Tibial nerve (tissue), 4 donors: ENCODE measurements around the gene EFTUD2. TPM values are rescaled to one million over a fixed set of nuclear protein-coding genes. Genes with fewer than 3 reads are reported as not detected.

Source experiments
- DNase-seq, 2 donors: peaks; one replicate each; pipeline ENCODE4 v3.0.0-alpha.2; 2019; ENCODE audit warnings: low spot score in 2 of 2
- H3K27ac ChIP-seq, 4 donors: fragments of 200-600 bp; sonication (generic) in 3 of 4; one replicate each; pipeline ENCODE4 v1.5.1; 2017 to 2019; ENCODE audit warnings: mild to moderate bottlenecking in 1 of 4
- H3K27me3 ChIP-seq, 2 donors: fragments of 200-600 bp; sonication (generic) in 1 of 2; one replicate each; pipeline versions ENCODE4 v1.5.1 to v1.6.0; 2017 to 2019
- H3K36me3 ChIP-seq, 3 donors: fragments of 200-600 bp; sonication (generic); one replicate each; pipeline ENCODE4 v1.5.1; 2018 to 2019
- H3K4me1 ChIP-seq, 4 donors: fragments of 200-600 bp; sonication (generic) in 3 of 4; one replicate each; pipeline ENCODE4 v1.5.1; 2017 to 2019
- H3K4me3 ChIP-seq, 4 donors: fragments of 200-600 bp; sonication (generic) in 3 of 4; one replicate each; pipeline ENCODE4 v1.5.1; 2017 to 2019; ENCODE audit warnings: mild to moderate bottlenecking in 1 of 4, moderate library complexity in 1 of 4
- H3K9me3 ChIP-seq, 4 donors: fragments of 200-600 bp; sonication (generic) in 3 of 4; one replicate each; pipeline ENCODE4 v1.5.1; 2017 to 2019
- EP300 ChIP-seq, 2 donors: sonication (generic); formaldehyde crosslinking; IDR thresholded peaks; one replicate each; pipeline ENCODE4 v1.6.1; 2017; ENCODE audit warnings: antibody characterized with exemption in 2 of 2, mild to moderate bottlenecking in 1 of 2
- POLR2A ChIP-seq, 2 donors: fragments of 450-650 bp; IDR thresholded peaks; one replicate each; pipeline ENCODE4 v1.6.1; 2017; ENCODE audit warnings: antibody characterized with exemption in 2 of 2, mild to moderate bottlenecking in 2 of 2, moderate library complexity in 2 of 2
- WGBS, 2 donors: methylation state at CpG; one replicate each; pipeline ENCODE4 v1.1.5; 2018; 5-methylcytosine and 5-hydroxymethylcytosine counted together
- total RNA-seq, 4 donors: library from RNA; depleted of rRNA; stranded (reverse); fragments of >200 nt; gene quantifications; one replicate each; pipeline ENCODE4 v1.1.0, GENCODE V29; 2016
- TF ChIP-seq, protein P1 (sequence below), 5 experiments: fragments of 200-600 bp in 3 of 5; fragments of 450-650 bp in 2 of 5; sonication (generic) in 3 of 5; IDR thresholded peaks; one replicate each; pipeline ENCODE4 v1.5.1; 2016 to 2019; ENCODE audit warnings: antibody characterized with exemption in 5 of 5, mild to moderate bottlenecking in 3 of 5, moderate library complexity in 2 of 5

The EFTUD2 gene
- total RNA-seq, 4 donors from 2014 or later, result 48.9 to 137 (median 57.0) TPM

DNA sequence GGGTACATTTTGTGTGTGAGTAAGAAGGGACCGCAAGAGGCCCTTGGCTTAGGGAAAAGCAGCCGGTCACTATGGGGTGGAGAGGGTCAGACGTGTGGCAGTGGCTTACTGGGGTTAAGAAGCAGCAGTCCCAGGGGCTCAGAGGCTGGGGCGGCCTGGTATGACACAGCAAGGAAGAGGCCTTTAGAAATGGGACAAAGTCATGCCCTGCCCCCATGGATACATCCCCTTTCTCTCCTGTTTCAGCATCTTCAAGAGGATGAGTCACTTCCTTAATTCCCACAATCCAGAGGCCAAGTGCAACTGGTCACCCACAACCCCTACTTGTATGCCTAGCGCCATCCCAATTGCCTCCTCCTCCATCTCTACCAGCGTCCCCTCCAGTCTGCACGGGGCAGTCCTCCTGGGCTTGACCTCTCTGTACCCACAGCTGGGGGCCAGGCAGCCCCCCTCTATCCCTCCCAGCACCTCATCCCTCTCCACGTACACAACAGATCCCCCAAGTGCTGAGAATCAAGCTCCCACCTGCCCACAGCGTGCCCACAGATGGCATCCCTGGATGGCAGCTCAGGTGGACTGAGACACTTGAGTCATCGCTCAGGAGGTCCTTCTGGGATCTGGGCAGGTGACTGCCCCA, 6.9 kb upstream of the EFTUD2 start:
- no peak for DNase-seq
- Histone ChIP-seq H3K27ac (no peak overlapping the region), H3K9me3 (no peaks in the 10 kb centered on the region), H3K27me3 (peaks cover 0 to 5% of the 10 kb centered on the region in 2 donors), H3K36me3 (no peaks in the 10 kb centered on the region), H3K4me3 (no peak overlapping the region), H3K4me1 (peaks cover 0 to 3% (median 1%) of the 10 kb centered on the region in 4 donors)
- 60 to 65% methylated on average over 10 of the region's 10 CpGs for WGBS, 2 donors
- TF ChIP-seq POLR2A (IDR thresholded peaks at IDR 0.05) (no peak), EP300 (IDR thresholded peaks at IDR 0.05) (no peak)
- TF ChIP-seq, protein P1, sequence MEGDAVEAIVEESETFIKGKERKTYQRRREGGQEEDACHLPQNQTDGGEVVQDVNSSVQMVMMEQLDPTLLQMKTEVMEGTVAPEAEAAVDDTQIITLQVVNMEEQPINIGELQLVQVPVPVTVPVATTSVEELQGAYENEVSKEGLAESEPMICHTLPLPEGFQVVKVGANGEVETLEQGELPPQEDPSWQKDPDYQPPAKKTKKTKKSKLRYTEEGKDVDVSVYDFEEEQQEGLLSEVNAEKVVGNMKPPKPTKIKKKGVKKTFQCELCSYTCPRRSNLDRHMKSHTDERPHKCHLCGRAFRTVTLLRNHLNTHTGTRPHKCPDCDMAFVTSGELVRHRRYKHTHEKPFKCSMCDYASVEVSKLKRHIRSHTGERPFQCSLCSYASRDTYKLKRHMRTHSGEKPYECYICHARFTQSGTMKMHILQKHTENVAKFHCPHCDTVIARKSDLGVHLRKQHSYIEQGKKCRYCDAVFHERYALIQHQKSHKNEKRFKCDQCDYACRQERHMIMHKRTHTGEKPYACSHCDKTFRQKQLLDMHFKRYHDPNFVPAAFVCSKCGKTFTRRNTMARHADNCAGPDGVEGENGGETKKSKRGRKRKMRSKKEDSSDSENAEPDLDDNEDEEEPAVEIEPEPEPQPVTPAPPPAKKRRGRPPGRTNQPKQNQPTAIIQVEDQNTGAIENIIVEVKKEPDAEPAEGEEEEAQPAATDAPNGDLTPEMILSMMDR (IDR thresholded peaks at IDR 0.05), result no peak

- Histone ChIP-seq H3K9me3 (no peaks in the 10 kb centered on the region), H3K4me3 (no peak overlapping the region), H3K36me3 (no peaks in the 10 kb centered on the region), H3K27ac (no peak overlapping the region), H3K4me1 (peaks cover 0 to 8% (median 4%) of the 10 kb centered on the region in 4 donors), H3K27me3 (peaks cover 0 to under 1% of the 10 kb centered on the region in 2 donors)
- 76% methylated on average over 9 of the region's 9 CpGs for WGBS, 2 donors
- TF ChIP-seq, protein P1 (IDR thresholded peaks at IDR 0.05), result no peak
- TF ChIP-seq POLR2A (IDR thresholded peaks at IDR 0.05) (no peak), EP300 (IDR thresholded peaks at IDR 0.05) (no peak)
- DNase-seq, result no peak
Measured at GRCh38 chr17:44905006-44906000, 6.1 kb upstream of the EFTUD2 start.

DNA sequence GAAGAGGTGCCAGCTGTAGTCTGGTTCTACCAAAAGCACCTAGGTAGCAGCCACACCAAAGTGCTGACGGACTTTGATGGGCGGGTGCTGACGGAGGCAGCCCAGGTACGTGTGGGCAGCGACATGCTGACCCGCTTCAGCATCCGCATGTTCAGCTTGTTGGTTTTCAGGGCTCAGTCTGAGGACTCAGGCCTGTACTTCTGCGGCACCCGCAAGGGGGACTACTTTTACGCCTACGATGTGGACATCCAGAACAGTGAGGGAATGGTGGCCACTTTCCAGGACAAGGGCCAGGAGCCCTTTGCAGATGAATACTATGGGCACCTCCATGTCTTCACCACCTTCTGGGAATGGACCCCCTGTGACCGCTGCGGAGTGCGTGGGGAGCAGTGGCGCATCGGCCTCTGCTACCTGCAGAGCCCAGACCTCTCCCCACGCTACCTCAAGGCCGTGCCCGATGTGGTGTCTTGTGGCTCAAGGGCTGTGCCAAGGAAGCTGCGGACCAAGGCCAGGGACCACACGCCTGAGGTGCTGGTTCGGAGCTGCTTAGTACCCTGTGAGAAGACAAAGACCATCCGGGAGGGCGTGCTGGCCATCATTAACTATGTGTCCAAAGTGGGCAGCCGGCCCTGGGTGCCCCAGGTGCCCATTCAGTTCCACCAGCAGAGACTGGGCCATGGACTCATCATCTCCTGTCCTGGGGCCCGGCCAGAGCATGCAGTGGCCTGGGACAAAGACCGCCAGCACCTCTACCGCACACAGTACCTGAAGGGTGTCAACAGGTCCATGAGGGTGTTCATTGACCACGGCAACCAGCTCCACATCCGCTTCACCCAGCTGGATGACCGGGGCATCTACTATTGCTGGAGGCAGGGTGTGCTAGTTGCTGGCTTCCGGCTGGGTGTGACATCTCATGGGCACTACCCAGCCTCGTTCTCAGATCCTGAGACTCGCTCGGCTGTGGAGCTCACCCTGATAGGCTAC, 5.0 kb upstream of the EFTUD2 start:
- Histone ChIP-seq H3K27ac (no peak overlapping the region), H3K36me3 (no peaks in the 10 kb centered on the region), H3K27me3 (no peaks in the 10 kb centered on the region), H3K9me3 (no peaks in the 10 kb centered on the region), H3K4me1 (peaks cover 0 to 14% (median 11%) of the 10 kb centered on the region in 4 donors), H3K4me3 (no peak overlapping the region)
- TF ChIP-seq, protein P1 (IDR thresholded peaks at IDR 0.05), result no peak
- no peak for TF ChIP-seq POLR2A (IDR thresholded peaks at IDR 0.05)
- no peak for TF ChIP-seq EP300 (IDR thresholded peaks at IDR 0.05)
- WGBS, 2 donors, result 88 to 92% methylated on average over 29 to 32 of the region's 35 CpGs
- no peak for DNase-seq

DNA sequence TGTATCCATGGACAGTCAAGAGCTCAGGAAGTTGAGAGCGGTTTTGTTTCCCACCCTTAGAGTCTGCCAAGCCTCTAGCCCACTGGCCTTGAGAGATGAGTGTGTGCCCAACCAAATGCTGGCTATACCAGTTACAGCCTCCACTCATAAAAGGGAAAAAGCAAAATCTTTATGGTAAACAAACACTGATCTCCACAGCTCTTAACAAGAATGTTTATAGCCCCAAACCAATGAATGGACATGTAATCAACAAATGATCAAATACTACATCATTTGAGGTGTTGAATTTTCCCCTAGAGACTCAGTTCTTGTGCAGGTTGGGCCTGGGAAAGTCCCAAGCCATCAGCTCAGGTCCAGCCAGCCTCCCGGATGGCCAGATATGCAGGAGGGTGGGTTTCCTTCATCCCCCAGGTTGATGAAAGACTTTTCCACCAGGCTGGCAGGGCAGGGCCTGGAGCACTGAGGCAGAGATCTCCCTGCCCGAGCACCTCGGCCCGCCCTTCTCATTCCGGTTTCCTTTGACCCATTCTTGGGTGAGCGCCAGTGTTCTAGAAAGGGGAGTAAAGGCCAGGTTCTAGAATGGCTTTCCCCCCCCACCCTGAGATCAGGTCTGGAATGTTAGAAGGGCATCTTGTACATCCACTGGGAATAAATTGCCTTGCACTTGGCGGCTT, 3.9 kb upstream of the EFTUD2 start:
- no peak overlapping the region for H3K4me3 ChIP-seq
- H3K36me3 ChIP-seq, result no peaks in the 10 kb centered on the region
- WGBS, 2 donors, result 53 to 60% methylated on average over 8 of the region's 8 CpGs
- H3K4me1 ChIP-seq, result peaks cover 0 to 21% (median 17%) of the 10 kb centered on the region in 4 donors
- no peak for DNase-seq
- H3K27me3 ChIP-seq, result no peaks in the 10 kb centered on the region
- TF ChIP-seq POLR2A (IDR thresholded peaks at IDR 0.05) (no peak), EP300 (IDR thresholded peaks at IDR 0.05) (no peak)
- TF ChIP-seq, protein P1 (IDR thresholded peaks at IDR 0.05), result no peak
- H3K9me3 ChIP-seq, result no peaks in the 10 kb centered on the region
- no peak overlapping the region for H3K27ac ChIP-seq
